GM18519 (cell line): Measurements from ENCODE around the gene UCP3.

ENCODE experiments used
- ATAC-seq: cut with Tn5 transposase; IDR thresholded peaks from one replicate; pipeline ENCODE4 v1.9.1; 2021; ENCODE audit warnings: mild to moderate bottlenecking, moderate library complexity; ENCODE audit not compliant: unreplicated experiment, low FRiP score

UCP3 gene

GRCh38 chr11:73980001-73980961, 28.6 kb downstream of the UCP3 start:
- peak; percentile 36 for ATAC-seq

- ATAC-seq = no peak
These were observed 30.3 kb downstream of the UCP3 start for GRCh38 chr11:73978576-73979086.

GRCh38 chr11:73977856-73978519, 30.9 kb downstream of the UCP3 start:
- ATAC-seq = no peak

GRCh38 chr11:73976451-73977151, 32.3 kb downstream of the UCP3 start:
- ATAC-seq = no peak

GRCh38 chr11:73975479-73975757, 33.5 kb downstream of the UCP3 start:
- ATAC-seq = no peak

- ATAC-seq = no peak
These were observed 34.0 kb downstream of the UCP3 start for GRCh38 chr11:73974604-73975478.

GRCh38 chr11:73972620-73973449, 36.0 kb downstream of the UCP3 start:
- no peak for ATAC-seq

- ATAC-seq = no peak
These were observed 36.7 kb downstream of the UCP3 start for GRCh38 chr11:73972187-73972586.

- no peak for ATAC-seq
These were observed 37.6 kb downstream of the UCP3 start for GRCh38 chr11:73971175-73971719.

GRCh38 chr11:73969991-73970800, 38.7 kb downstream of the UCP3 start:
- no peak for ATAC-seq

GRCh38 chr11:73969091-73969490, 39.8 kb downstream of the UCP3 start:
- ATAC-seq = no peak

GRCh38 chr11:73968356-73968966, 40.4 kb downstream of the UCP3 start:
- no peak for ATAC-seq

GRCh38 chr11:73965764-73966121, 43.1 kb downstream of the UCP3 start:
- ATAC-seq = no peak

- no peak for ATAC-seq
These were observed 43.7 kb downstream of the UCP3 start for GRCh38 chr11:73965076-73965763.

- ATAC-seq = no peak
These were observed 45.0 kb downstream of the UCP3 start for GRCh38 chr11:73963861-73964260.

- ATAC-seq = no peak
These were observed 46.7 kb downstream of the UCP3 start for GRCh38 chr11:73962101-73962705.

- no peak for ATAC-seq
These were observed 47.6 kb downstream of the UCP3 start for GRCh38 chr11:73961321-73961720.
